T-helper 1 cell treated with Interleukin-12 subunit alpha and Interleukin-12 subunit beta and Interleukin-4 antibody, amounts not matched to agents 30 μg/mL and 1 μg/mL, for 36 hours (primary cell): Measurements from ENCODE around the gene MRPL20.
"Not testable (repeated sequence)": the region's sequence is repeated elsewhere in the genome, so short reads cannot be mapped to it uniquely, and the experiment has no call there.

ENCODE experiments used
- H3K27ac Mint-ChIP-seq: one replicate; pipeline ENCODE4 v1.8.0; 2021; ENCODE audit warnings: mild to moderate bottlenecking, mixed read lengths
- H3K27me3 Mint-ChIP-seq: one replicate; pipeline ENCODE4 v1.8.0; 2021; ENCODE audit warnings: low read depth, mixed read lengths
- H3K36me3 Mint-ChIP-seq: one replicate; pipeline ENCODE4 v1.8.0; 2021; ENCODE audit warnings: low read depth, mixed read lengths
- H3K4me1 Mint-ChIP-seq: one replicate; pipeline ENCODE4 v1.8.0; 2021; ENCODE audit warnings: low read depth, mixed read lengths
- H3K4me3 Mint-ChIP-seq: one replicate; pipeline ENCODE4 v1.8.0; 2021; ENCODE audit warnings: mild to moderate bottlenecking, moderate library complexity, mixed read lengths
- H3K9me3 Mint-ChIP-seq: one replicate; pipeline ENCODE4 v1.8.0; 2021; ENCODE audit warnings: mixed read lengths

Gene MRPL20

DNA sequence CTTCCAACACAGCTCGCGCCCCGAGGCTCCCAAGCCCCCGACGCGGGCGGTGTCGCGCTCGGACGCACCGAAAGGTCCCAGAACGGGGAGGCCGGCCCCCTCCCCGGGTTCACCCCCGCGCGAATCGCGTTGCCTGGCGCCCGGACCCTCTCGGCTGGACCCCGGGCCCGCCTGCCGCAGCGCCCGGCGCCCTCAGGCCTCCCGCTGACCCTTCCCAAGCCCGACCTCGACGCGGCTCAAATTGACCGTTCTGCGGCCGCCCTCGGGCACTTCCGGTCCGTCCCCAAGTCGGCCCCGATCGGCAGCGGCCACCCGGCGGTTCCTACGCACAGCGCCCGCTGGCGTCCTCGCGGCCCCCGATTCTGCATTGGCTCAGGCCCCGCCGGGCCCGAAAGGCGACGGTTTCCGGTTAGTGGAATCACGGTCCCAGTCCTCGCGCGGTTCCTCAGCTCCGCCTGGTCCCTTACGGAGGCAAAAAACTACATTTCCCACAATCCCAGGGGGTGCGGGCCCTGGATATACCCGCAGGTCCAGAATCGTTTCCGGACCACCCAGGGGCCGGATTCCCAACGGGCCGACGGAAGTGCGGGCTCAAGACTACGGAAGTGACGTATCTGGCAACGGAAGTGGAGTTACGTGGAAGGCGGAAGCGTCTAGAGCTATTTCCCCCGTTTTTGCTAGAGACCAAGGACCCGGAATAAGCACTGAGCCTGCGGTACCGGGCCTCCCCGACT, 32.0 kb downstream of the MRPL20 start, which contains the start of gene AURKAIP1:
Gene AURKAIP1 (minus strand): TSS at position 279 of the 734 bp plus-strand sequence. CDS start 451 bp downstream, outside the sequence.
- peaks cover 7% of the 10 kb centered on the region for H3K4me1 Mint-ChIP-seq

DNA sequence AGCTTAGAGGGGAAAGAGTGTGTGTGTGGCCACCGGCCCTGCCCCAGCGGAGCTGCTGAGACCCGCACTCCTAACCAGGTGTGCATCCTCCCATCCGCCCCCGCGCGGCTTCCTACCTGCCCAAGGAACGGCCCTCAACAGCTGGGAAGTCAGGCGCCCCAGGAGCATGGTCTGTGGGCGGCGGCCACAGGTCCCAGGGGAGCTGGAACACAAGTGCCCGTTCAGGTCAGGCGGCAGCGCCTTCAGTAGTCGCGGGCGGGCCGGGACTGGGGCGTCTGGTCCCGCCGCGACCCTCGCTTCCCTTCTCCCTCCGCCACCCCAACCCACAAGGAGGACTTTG, 32.5 kb downstream of the MRPL20 start:
- no peak overlapping the region for H3K27ac Mint-ChIP-seq
- peaks cover 4% of the 10 kb centered on the region for H3K36me3 Mint-ChIP-seq
- no peaks in the 10 kb centered on the region for H3K27me3 Mint-ChIP-seq

More for the DNA sequence above, 32.0 kb downstream of the MRPL20 start, which contains the start of gene AURKAIP1:
- Mint-ChIP-seq H3K27ac (peak within 1 kb of the TSS; percentile 94), H3K36me3 (peaks cover 4% of the 10 kb centered on the region), H3K27me3 (no peaks in the 10 kb centered on the region), H3K9me3 (no peaks in the 10 kb centered on the region), H3K4me3 (peak within 1 kb of the TSS; percentile 90)

DNA sequence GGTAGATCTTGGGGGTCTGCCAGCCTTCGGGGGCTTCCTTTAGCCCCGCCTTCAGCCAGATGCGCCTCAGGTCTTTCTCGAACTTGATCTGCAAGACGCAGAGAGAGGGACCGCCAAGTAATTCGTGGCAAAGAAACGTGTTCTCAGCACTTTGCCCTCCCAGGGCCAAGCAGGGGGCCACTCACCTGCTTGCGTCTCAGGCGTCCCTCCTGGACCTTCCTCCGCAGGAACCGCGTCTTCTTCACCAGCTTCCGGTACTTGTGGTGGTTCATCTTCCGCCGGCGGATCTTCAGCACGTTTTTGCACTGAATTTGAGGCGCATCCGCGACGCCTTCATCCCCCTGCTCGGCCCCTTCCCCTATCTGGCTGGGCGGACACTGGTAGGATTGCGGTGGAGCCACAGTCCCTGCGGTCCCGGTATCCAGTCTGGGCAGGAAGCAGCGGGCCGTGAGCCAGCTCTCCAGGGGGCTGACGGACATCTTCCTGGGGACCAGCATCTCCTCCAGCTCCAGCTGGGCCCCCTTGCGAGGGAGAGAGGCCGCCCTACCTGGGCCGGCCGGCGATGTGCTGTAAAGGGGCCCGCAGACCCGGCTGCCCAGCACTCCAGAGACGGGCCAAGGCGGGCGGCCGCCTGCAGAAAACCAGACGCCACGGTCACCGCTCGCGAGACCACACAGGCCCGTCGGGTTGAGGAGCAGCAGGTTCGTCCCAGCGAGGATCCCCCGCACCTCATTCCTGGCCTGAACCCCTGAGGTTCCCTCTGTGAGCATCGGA, 33.1 kb downstream of the MRPL20 start:
- no peak overlapping the region for H3K27ac Mint-ChIP-seq
- H3K4me3 Mint-ChIP-seq: peak overlapping the region; percentile 90
- peaks cover 4% of the 10 kb centered on the region for H3K36me3 Mint-ChIP-seq
- no peaks in the 10 kb centered on the region for H3K27me3 Mint-ChIP-seq
- no peaks in the 10 kb centered on the region for H3K9me3 Mint-ChIP-seq
- peaks cover 7% of the 10 kb centered on the region for H3K4me1 Mint-ChIP-seq

More for the DNA sequence above, 32.5 kb downstream of the MRPL20 start:
- H3K4me3 Mint-ChIP-seq: peak overlapping the region; percentile 90
- H3K4me1 Mint-ChIP-seq: peaks cover 7% of the 10 kb centered on the region
- H3K9me3 Mint-ChIP-seq: no peaks in the 10 kb centered on the region

DNA sequence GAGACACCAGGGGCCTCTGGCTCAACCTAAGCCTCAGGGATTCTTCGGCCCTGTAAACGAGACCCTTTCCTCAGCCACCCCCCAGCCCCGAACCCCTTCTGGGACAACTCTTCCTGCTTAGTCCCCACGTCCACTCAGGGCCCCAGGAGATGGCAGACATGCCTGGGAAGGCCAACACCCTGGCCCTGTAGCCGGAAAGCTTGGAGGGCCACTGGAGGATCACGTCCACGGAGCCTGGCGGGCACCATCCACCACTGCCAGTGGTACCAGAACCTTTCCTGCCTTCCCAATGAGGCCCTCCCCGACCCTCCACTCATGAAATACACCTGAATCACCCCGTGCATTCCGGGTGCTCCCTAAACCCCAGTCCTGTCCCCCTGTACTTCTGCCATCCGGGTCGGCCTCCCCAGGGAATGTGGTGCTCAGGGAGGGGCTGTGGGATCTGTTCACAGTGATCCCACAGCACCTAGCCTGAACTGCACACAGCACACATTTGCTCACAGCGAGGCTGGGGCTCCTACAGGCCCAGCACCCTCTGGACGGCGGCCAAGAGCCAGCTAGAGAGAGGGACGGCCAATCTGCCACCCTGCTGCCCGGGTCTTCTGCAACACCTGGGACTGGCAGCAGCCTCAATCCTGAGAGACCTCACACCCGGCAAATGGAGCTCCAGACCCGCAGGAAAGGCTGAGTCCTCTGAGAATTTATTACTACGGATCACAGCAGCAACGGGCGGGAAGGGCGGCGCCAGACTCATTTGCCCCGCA, 33.9 kb downstream of the MRPL20 start:
- Mint-ChIP-seq H3K4me3 (peak overlapping the region; percentile 90), H3K27ac (peak overlapping the region; percentile 1), H3K9me3 (no peaks in the 10 kb centered on the region), H3K4me1 (peaks cover 7% of the 10 kb centered on the region), H3K36me3 (peaks cover 4% of the 10 kb centered on the region), H3K27me3 (no peaks in the 10 kb centered on the region)

GRCh38 chr1:1371746-1372711, 35.1 kb downstream of the MRPL20 start:
- Mint-ChIP-seq H3K27me3 (no peaks in the 10 kb centered on the region), H3K4me1 (peaks cover 7% of the 10 kb centered on the region), H3K36me3 (peaks cover 4% of the 10 kb centered on the region), H3K4me3 (peak overlapping the region; percentile 59), H3K27ac (peak overlapping the region; percentile 80), H3K9me3 (no peaks in the 10 kb centered on the region)

DNA sequence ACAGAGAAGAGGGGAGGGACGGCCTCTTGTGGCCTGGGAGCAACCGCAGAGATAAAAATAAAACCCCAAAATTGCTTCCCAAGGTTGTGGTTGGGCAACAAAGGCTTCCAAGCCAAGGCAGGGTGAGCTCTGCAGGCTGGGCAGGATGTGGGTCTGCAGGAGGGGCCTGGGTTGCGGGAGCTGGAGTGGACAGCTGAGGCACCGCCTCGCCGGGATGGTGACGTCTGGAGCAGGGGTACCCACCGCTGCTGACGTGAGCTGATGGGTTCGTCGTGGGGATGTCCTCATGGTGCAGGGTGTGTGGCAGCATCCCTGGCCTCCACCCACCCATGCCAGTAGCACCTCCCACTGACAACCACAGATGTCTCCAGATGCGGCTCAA, 35.7 kb downstream of the MRPL20 start:
- Mint-ChIP-seq H3K27me3 (no peaks in the 10 kb centered on the region), H3K4me3 (peak overlapping the region; percentile 35), H3K36me3 (peaks cover 4% of the 10 kb centered on the region), H3K9me3 (no peaks in the 10 kb centered on the region), H3K27ac (peak overlapping the region; percentile 69), H3K4me1 (peaks cover 7% of the 10 kb centered on the region)

- Mint-ChIP-seq H3K27me3 (no peaks in the 10 kb centered on the region), H3K4me3 (peak overlapping the region; percentile 35), H3K9me3 (no peaks in the 10 kb centered on the region), H3K4me1 (peaks cover 7% of the 10 kb centered on the region), H3K36me3 (peaks cover 4% of the 10 kb centered on the region), H3K27ac (peak overlapping the region; percentile 69)
These were observed 36.3 kb downstream of the MRPL20 start for GRCh38 chr1:1370771-1371300.

DNA sequence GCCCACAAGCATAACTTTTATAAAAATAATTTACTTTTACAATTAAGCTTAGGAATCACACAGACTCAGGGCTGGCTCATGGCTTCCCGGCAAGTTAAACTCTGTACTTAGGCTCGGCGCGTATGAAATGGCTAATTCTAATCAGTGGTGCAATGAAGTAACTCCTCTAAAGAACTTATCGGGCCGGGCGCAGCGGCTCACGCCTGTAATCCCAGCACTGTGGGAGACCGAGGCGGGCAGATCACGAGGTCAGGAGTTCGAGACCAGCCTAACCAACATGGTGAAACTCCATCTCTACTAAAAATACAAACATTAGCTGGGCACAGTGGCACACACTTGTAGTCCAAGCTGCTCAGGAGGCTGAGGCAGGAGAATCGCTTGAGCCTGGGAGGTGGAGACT, 37.0 kb downstream of the MRPL20 start:
- not testable (repeated sequence) for H3K27me3 Mint-ChIP-seq, H3K27ac Mint-ChIP-seq, H3K36me3 Mint-ChIP-seq, H3K4me1 Mint-ChIP-seq, H3K9me3 Mint-ChIP-seq
- H3K4me3 Mint-ChIP-seq: peak overlapping the region; percentile 39

GRCh38 chr1:1367315-1367714, 39.8 kb downstream of the MRPL20 start:
- Mint-ChIP-seq H3K27me3 (no peaks in the 10 kb centered on the region), H3K4me3 (no peak overlapping the region), H3K4me1 (peaks cover 5% of the 10 kb centered on the region), H3K36me3 (no peaks in the 10 kb centered on the region), H3K27ac (no peak overlapping the region), H3K9me3 (no peaks in the 10 kb centered on the region)

GRCh38 chr1:1366699-1367066, 40.4 kb downstream of the MRPL20 start:
- no peaks in the 10 kb centered on the region for H3K9me3 Mint-ChIP-seq

GRCh38 chr1:1365875-1366698, 41.0 kb downstream of the MRPL20 start:
- H3K27ac Mint-ChIP-seq: no peak overlapping the region

More at GRCh38 chr1:1366699-1367066, 40.4 kb downstream of the MRPL20 start:
- Mint-ChIP-seq H3K27me3 (peaks cover 5% of the 10 kb centered on the region), H3K36me3 (no peaks in the 10 kb centered on the region), H3K27ac (no peak overlapping the region), H3K4me1 (peaks cover 3% of the 10 kb centered on the region), H3K4me3 (no peak overlapping the region)

DNA sequence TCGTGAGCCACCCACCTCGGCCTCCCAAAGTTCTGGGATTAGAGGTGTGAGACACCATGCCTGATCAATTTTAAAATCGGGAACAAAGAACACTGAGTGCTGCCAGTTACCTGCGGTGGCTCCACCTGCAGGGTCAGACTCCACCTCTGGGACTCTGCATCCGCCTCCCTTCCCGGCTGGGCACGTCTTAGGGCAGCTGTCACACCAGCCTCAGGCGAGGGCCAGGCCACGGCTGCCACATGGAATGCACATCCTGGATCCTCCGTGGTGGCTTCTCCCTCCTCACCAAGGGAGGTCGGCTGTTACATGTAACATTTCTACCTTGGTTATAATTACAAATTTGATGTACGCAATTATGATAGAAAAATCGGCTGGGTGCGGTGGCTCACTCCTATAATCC, 42.8 kb downstream of the MRPL20 start:
- Mint-ChIP-seq H3K27ac (no peak overlapping the region), H3K4me3 (no peak overlapping the region)

More at GRCh38 chr1:1365875-1366698, 41.0 kb downstream of the MRPL20 start:
- H3K36me3 Mint-ChIP-seq: no peaks in the 10 kb centered on the region
- peaks cover 5% of the 10 kb centered on the region for H3K27me3 Mint-ChIP-seq
- no peaks in the 10 kb centered on the region for H3K4me1 Mint-ChIP-seq
- H3K9me3 Mint-ChIP-seq: no peaks in the 10 kb centered on the region
- H3K4me3 Mint-ChIP-seq: no peak overlapping the region

GRCh38 chr1:1361982-1362423, 45.1 kb downstream of the MRPL20 start:
- peaks cover 6% of the 10 kb centered on the region for H3K4me1 Mint-ChIP-seq
- H3K27ac Mint-ChIP-seq: no peak overlapping the region
- no peaks in the 10 kb centered on the region for H3K36me3 Mint-ChIP-seq
- no peak overlapping the region for H3K4me3 Mint-ChIP-seq
- peaks cover 10% of the 10 kb centered on the region for H3K27me3 Mint-ChIP-seq
- no peaks in the 10 kb centered on the region for H3K9me3 Mint-ChIP-seq

More for the DNA sequence above, 42.8 kb downstream of the MRPL20 start:
- no peaks in the 10 kb centered on the region for H3K9me3 Mint-ChIP-seq
- H3K27me3 Mint-ChIP-seq: peaks cover 8% of the 10 kb centered on the region
- no peaks in the 10 kb centered on the region for H3K36me3 Mint-ChIP-seq
- H3K4me1 Mint-ChIP-seq: peaks cover 4% of the 10 kb centered on the region
